Type B pancreatic cell (in vitro differentiated cells): ENCODE data around the gene TMEM181. TPM values are rescaled to one million over a fixed set of nuclear protein-coding genes. Genes with fewer than 3 reads are reported as not detected.
"Not testable (repeated sequence)": the region's sequence is repeated elsewhere in the genome, so short reads cannot be mapped to it uniquely, and the experiment has no call there.

ENCODE experiments used
- DNase-seq: peaks from one replicate; pipeline ENCODE4 v3.0.0; 2021; ENCODE audit warnings: mixed read lengths; ENCODE audit not compliant: unreplicated experiment; ENCODE audit errors: extremely low spot score
- H3K27ac Mint-ChIP-seq: 2 replicates; pipeline ENCODE4 v1.8.0; 2021; ENCODE audit warnings: mild to moderate bottlenecking, mixed read lengths
- H3K27me3 Mint-ChIP-seq: 2 replicates; pipeline ENCODE4 v1.8.0; 2021; ENCODE audit warnings: mixed read lengths
- H3K36me3 Mint-ChIP-seq: 2 replicates; pipeline ENCODE4 v1.8.0; 2021; ENCODE audit warnings: mixed read lengths
- H3K4me1 Mint-ChIP-seq: one replicate; pipeline ENCODE4 v1.8.0; 2021; ENCODE audit warnings: mixed read lengths; ENCODE audit not compliant: unreplicated experiment
- H3K4me3 Mint-ChIP-seq: 2 replicates; pipeline ENCODE4 v1.8.0; 2021; ENCODE audit warnings: mild to moderate bottlenecking, mixed read lengths
- H3K9me3 Mint-ChIP-seq: 2 replicates; pipeline ENCODE4 v1.8.0; 2021; ENCODE audit warnings: mixed read lengths
- total RNA-seq: library from RNA; stranded (reverse); gene quantifications from 2 replicates; pipeline ENCODE4 v1.2.1, GENCODE V29; 2021; ENCODE audit warnings: low replicate concordance
- TF ChIP-seq, protein P1 (sequence below): fragments of 200-600 bp; sonication (generic); conservative IDR thresholded peaks from 2 replicates; pipeline ENCODE4 v1.5.0; 2021; ENCODE audit warnings: antibody characterized with exemption, mild to moderate bottlenecking

TMEM181 gene
- total RNA-seq, 1 donor from 2014 or later: 26.3 TPM

GRCh38 chr6:158653577-158654354 lies 93.9 kb downstream of the TMEM181 start:
- H3K4me1 Mint-ChIP-seq: peaks cover 15% of the 10 kb centered on the region
- no peaks in the 10 kb centered on the region for H3K36me3 Mint-ChIP-seq
- DNase-seq: peak; percentile 42
- no peak overlapping the region for H3K27ac Mint-ChIP-seq
- H3K9me3 Mint-ChIP-seq: no peaks in the 10 kb centered on the region
- TF ChIP-seq, protein P1, sequence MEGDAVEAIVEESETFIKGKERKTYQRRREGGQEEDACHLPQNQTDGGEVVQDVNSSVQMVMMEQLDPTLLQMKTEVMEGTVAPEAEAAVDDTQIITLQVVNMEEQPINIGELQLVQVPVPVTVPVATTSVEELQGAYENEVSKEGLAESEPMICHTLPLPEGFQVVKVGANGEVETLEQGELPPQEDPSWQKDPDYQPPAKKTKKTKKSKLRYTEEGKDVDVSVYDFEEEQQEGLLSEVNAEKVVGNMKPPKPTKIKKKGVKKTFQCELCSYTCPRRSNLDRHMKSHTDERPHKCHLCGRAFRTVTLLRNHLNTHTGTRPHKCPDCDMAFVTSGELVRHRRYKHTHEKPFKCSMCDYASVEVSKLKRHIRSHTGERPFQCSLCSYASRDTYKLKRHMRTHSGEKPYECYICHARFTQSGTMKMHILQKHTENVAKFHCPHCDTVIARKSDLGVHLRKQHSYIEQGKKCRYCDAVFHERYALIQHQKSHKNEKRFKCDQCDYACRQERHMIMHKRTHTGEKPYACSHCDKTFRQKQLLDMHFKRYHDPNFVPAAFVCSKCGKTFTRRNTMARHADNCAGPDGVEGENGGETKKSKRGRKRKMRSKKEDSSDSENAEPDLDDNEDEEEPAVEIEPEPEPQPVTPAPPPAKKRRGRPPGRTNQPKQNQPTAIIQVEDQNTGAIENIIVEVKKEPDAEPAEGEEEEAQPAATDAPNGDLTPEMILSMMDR: no peak
- no peaks in the 10 kb centered on the region for H3K27me3 Mint-ChIP-seq
- no peak overlapping the region for H3K4me3 Mint-ChIP-seq

- peaks cover 14% of the 10 kb centered on the region for H3K4me1 Mint-ChIP-seq
- H3K27ac Mint-ChIP-seq: no peak overlapping the region
- TF ChIP-seq, protein P1: no peak
- peak; percentile 61 for DNase-seq
- no peaks in the 10 kb centered on the region for H3K36me3 Mint-ChIP-seq
- H3K4me3 Mint-ChIP-seq: no peak overlapping the region
- H3K27me3 Mint-ChIP-seq: no peaks in the 10 kb centered on the region
- H3K9me3 Mint-ChIP-seq: no peaks in the 10 kb centered on the region
Measured at GRCh38 chr6:158654498-158654897, 94.6 kb downstream of the TMEM181 start.

GRCh38 chr6:158654960-158655489 lies 95.1 kb downstream of the TMEM181 start:
- Mint-ChIP-seq H3K4me1 (peaks cover 10% of the 10 kb centered on the region), H3K27me3 (no peaks in the 10 kb centered on the region), H3K9me3 (no peaks in the 10 kb centered on the region), H3K27ac (no peak overlapping the region), H3K4me3 (no peak overlapping the region), H3K36me3 (no peaks in the 10 kb centered on the region)
- DNase-seq: no peak
- TF ChIP-seq, protein P1: no peak

GRCh38 chr6:158655569-158656450 lies 95.9 kb downstream of the TMEM181 start:
- Mint-ChIP-seq H3K4me1 (peaks cover 10% of the 10 kb centered on the region), H3K27ac (no peak overlapping the region), H3K9me3 (no peaks in the 10 kb centered on the region), H3K4me3 (no peak overlapping the region), H3K27me3 (no peaks in the 10 kb centered on the region), H3K36me3 (no peaks in the 10 kb centered on the region)
- TF ChIP-seq, protein P1: no peak
- peak; percentile 52 for DNase-seq

DNA sequence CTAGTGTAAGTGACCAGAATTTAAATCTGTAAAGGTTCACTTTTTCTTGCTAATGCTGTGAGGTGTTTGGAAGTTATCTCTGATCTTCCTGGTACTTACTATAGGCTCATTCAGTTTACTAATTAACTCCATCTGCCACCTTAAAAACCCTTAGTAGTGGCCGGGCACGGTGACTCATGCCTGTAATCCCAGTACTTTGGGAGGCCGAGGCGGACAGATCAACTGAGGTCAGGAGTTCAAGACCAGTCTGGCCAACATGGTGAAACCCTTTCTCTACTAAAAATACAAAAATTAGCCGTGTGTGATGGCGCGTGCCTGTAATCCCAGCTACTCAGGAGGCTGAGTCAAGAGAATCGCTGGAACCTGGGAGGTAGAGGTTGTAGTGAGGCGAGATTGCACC lies 97.1 kb downstream of the TMEM181 start:
- not testable (repeated sequence) for H3K27me3 Mint-ChIP-seq, H3K27ac Mint-ChIP-seq, H3K36me3 Mint-ChIP-seq, H3K4me3 Mint-ChIP-seq, H3K9me3 Mint-ChIP-seq
- peaks cover 10% of the 10 kb centered on the region for H3K4me1 Mint-ChIP-seq
- DNase-seq: peak; percentile 15

GRCh38 chr6:158660333-158660754 lies 100.5 kb downstream of the TMEM181 start:
- Mint-ChIP-seq H3K9me3 (no peaks in the 10 kb centered on the region), H3K36me3 (no peaks in the 10 kb centered on the region), H3K27me3 (no peaks in the 10 kb centered on the region), H3K27ac (no peak overlapping the region), H3K4me3 (no peak overlapping the region), H3K4me1 (peaks cover 19% of the 10 kb centered on the region)
- DNase-seq: no peak
- TF ChIP-seq, protein P1: peak; percentile 68
